Fibroblast of mammary gland (primary cell): ENCODE results near the gene RPTOR.

Source experiments
- DNase-seq: peaks from one replicate; pipeline ENCODE4 v3.0.0-alpha.2; 2010; ENCODE audit warnings: low read depth
- H3K4me3 ChIP-seq: 2 replicates; pipeline ENCODE4 v1.5.1; 2011; ENCODE audit warnings: low read depth, mild to moderate bottlenecking, low read length, moderate library complexity; ENCODE audit not compliant: control insufficient read depth
- CTCF ChIP-seq: conservative IDR thresholded peaks from 2 replicates; pipeline ENCODE4 v1.5.1; 2011; ENCODE audit warnings: low read depth, low read length, inconsistent platforms; ENCODE audit not compliant: control insufficient read depth, insufficient read depth

The RPTOR gene

GRCh38 chr17:80857756-80858171 lies 313.1 kb downstream of the RPTOR start:
- no peak overlapping the region for H3K4me3 ChIP-seq
- no peak for TF ChIP-seq CTCF
- DNase-seq = no peak

GRCh38 chr17:80858301-80859001 lies 313.8 kb downstream of the RPTOR start:
- no peak for TF ChIP-seq CTCF
- no peak for DNase-seq
- H3K4me3 ChIP-seq = no peak overlapping the region

- DNase-seq = peak; percentile 97
- TF ChIP-seq CTCF = peak; percentile 37
- no peak overlapping the region for H3K4me3 ChIP-seq
Observed at GRCh38 chr17:80859002-80859941, 314.6 kb downstream of the RPTOR start.

- TF ChIP-seq CTCF = no peak
- no peak overlapping the region for H3K4me3 ChIP-seq
- DNase-seq = no peak
Observed at GRCh38 chr17:80860101-80860671, 315.5 kb downstream of the RPTOR start.

GRCh38 chr17:80860703-80861417 lies 316.2 kb downstream of the RPTOR start:
- TF ChIP-seq CTCF = no peak

GRCh38 chr17:80861418-80861815 lies 316.8 kb downstream of the RPTOR start:
- TF ChIP-seq CTCF = no peak
- H3K4me3 ChIP-seq = no peak overlapping the region
- no peak for DNase-seq

More at GRCh38 chr17:80860703-80861417, 316.2 kb downstream of the RPTOR start:
- DNase-seq = no peak
- H3K4me3 ChIP-seq = no peak overlapping the region
